Stimulated activated CD4-positive, alpha-beta T cell treated with anti-CD3 and anti-CD28 coated beads, Interleukin-4, amount 100 ng/mL, for 4 hours (primary cell): ENCODE results near the gene LRRC8A.
A peak's percentile ranks its signal among the peaks of the same experiment; 100 is the strongest.
"Not testable (repeated sequence)": the region's sequence is repeated elsewhere in the genome, so short reads cannot be mapped to it uniquely, and the experiment has no call there.

Experiments
- DNase-seq, 2 experiments: peaks; one replicate each; pipeline ENCODE4 v3.0.0-alpha.2; 2020

LRRC8A gene

GRCh38 chr9:128923493-128923883 lies 41.6 kb downstream of the LRRC8A start:
- no peak for DNase-seq

- DNase-seq: peak; percentile 27 to 47
These were observed 45.9 kb downstream of the LRRC8A start for GRCh38 chr9:128927731-128928411.

GRCh38 chr9:128928624-128929023 lies 46.7 kb downstream of the LRRC8A start:
- no peak for DNase-seq

- DNase-seq: no peak
These were observed 47.6 kb downstream of the LRRC8A start for GRCh38 chr9:128929560-128929959.

- DNase-seq: no peak
These were observed 51.8 kb downstream of the LRRC8A start for GRCh38 chr9:128933731-128934130.

- no peak for DNase-seq
These were observed 54.4 kb downstream of the LRRC8A start for GRCh38 chr9:128936171-128936865.

GRCh38 chr9:128937310-128938165 lies 55.6 kb downstream of the LRRC8A start:
- no peak for DNase-seq

- no peak for DNase-seq
These were observed 58.5 kb downstream of the LRRC8A start for GRCh38 chr9:128940271-128940921.

- no peak for DNase-seq
These were observed 59.2 kb downstream of the LRRC8A start for GRCh38 chr9:128940946-128941755.

GRCh38 chr9:128943832-128944620 lies 62.1 kb downstream of the LRRC8A start:
- DNase-seq: no peak

GRCh38 chr9:128944966-128945365 lies 63.0 kb downstream of the LRRC8A start:
- DNase-seq: not testable (repeated sequence)

GRCh38 chr9:128945798-128946501 lies 64.0 kb downstream of the LRRC8A start:
- DNase-seq: no peak

GRCh38 chr9:128946571-128947276 lies 64.8 kb downstream of the LRRC8A start:
- peak in 1 of 2 experiments; percentile 2 for DNase-seq

GRCh38 chr9:128947277-128947526 lies 65.3 kb downstream of the LRRC8A start:
- DNase-seq: no peak

- peak; percentile 97 to 100 for DNase-seq
These were observed 65.8 kb downstream of the LRRC8A start, which contains the start of the genes DOLK and NUP188 for GRCh38 chr9:128947527-128948301. Gene DOLK, minus strand, starts transcription at chr9:128947603. Its CDS starts 300 bp downstream, at chr9:128947303. Gene NUP188, plus strand, starts transcription at chr9:128947699. Its CDS starts 21 bp downstream, at chr9:128947720.

- DNase-seq: not testable (repeated sequence)
These were observed 79.5 kb downstream of the LRRC8A start for GRCh38 chr9:128961403-128961802.
